Muscle layer of duodenum (tissue), 2 donors: ENCODE data around the gene PLGLB1.
"Not testable (repeated sequence)": the region's sequence is repeated elsewhere in the genome, so short reads cannot be mapped to it uniquely, and the experiment has no call there.

ENCODE experiments used
- H3K27ac ChIP-seq: one replicate; pipeline ENCODE4 v1.7.0; 2013; ENCODE audit warnings: mild to moderate bottlenecking, low read length
- H3K27me3 ChIP-seq: one replicate; pipeline ENCODE4 v1.7.0; 2013; ENCODE audit warnings: low read depth, mild to moderate bottlenecking, control low read depth, low read length
- H3K36me3 ChIP-seq, 2 donors: one replicate each; pipeline ENCODE4 v1.7.0; 2013; ENCODE audit warnings: low read length in 2 of 2, control low read depth in 1 of 2, mild to moderate bottlenecking in 1 of 2; ENCODE audit not compliant: insufficient read depth in 2 of 2, control insufficient read depth in 1 of 2
- H3K4me1 ChIP-seq, 2 donors: one replicate each; pipeline ENCODE4 v1.7.0; 2013; ENCODE audit warnings: low read length in 2 of 2, mild to moderate bottlenecking in 2 of 2, control low read depth in 1 of 2, moderate library complexity in 1 of 2; ENCODE audit not compliant: insufficient read depth in 2 of 2, control insufficient read depth in 1 of 2
- H3K4me3 ChIP-seq, 2 donors: one replicate each; pipeline ENCODE4 v1.7.0; 2013; ENCODE audit warnings: low read length in 2 of 2, low read depth in 1 of 2, mild to moderate bottlenecking in 1 of 2
- H3K9me3 ChIP-seq, 2 donors: one replicate each; pipeline ENCODE4 v1.7.0; 2013; ENCODE audit warnings: low read length in 2 of 2, control low read depth in 1 of 2, mild to moderate bottlenecking in 1 of 2; ENCODE audit not compliant: control insufficient read depth in 1 of 2
- donor health status: healthy.

Gene PLGLB1

DNA sequence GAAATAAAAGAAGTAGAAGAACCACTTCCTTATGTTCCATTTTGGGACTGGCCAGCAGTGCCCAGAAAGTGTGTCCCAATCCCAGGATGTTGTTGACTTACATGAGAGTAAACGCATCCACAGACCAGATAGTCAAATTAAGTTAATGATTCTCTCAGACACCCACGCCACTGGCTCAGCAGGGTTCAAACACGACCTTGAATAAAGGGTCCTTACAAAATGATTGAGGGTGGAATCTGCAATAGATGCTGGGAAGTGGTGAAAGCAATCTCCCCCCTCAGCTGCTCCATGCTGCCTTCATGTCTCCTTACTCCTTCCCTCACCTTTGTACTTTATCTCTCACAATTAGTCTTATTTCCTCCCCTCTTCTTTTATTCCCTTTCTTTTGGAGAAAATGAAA, at the start of gene PLGLB1:
TSS of gene PLGLB1 (minus strand) at position 101 of the 400 bp plus-strand sequence. CDS start at position 40, 61 bp downstream.
- not testable (repeated sequence) for H3K36me3 ChIP-seq, H3K4me3 ChIP-seq

GRCh38 chr2:87064305-87064704, 42.7 kb upstream of the PLGLB1 start:
- not testable (repeated sequence) for H3K4me1 ChIP-seq, H3K27ac ChIP-seq, H3K4me3 ChIP-seq, H3K36me3 ChIP-seq, H3K9me3 ChIP-seq, H3K27me3 ChIP-seq

More for the DNA sequence above, at the start of gene PLGLB1:
- H3K27me3 ChIP-seq, H3K4me1 ChIP-seq, H3K27ac ChIP-seq, H3K9me3 ChIP-seq: not testable (repeated sequence)

DNA sequence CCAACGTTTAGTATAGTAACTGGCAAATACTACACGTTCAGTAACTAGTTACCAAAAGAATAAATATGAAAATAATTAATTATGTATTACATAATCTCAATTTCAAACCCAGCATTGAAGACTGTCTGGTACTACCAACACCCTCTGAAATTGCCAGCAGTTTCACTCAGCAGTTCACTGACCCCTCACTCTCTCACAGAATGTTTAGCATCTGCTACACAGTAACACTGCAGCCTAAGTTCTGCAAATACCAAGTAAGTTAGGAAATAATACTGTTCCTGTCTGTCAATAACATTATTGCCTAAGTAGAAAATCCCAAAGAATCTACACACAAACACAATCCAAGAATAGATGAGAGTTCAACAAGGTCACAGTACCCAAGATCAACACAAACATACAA, 41.8 kb upstream of the PLGLB1 start:
- not testable (repeated sequence) for H3K4me3 ChIP-seq, H3K4me1 ChIP-seq, H3K36me3 ChIP-seq, H3K27me3 ChIP-seq, H3K9me3 ChIP-seq, H3K27ac ChIP-seq

- H3K4me3 ChIP-seq, H3K4me1 ChIP-seq, H3K36me3 ChIP-seq, H3K27ac ChIP-seq, H3K27me3 ChIP-seq, H3K9me3 ChIP-seq: not testable (repeated sequence)
These were observed 39.9 kb upstream of the PLGLB1 start for GRCh38 chr2:87061519-87061918.

DNA sequence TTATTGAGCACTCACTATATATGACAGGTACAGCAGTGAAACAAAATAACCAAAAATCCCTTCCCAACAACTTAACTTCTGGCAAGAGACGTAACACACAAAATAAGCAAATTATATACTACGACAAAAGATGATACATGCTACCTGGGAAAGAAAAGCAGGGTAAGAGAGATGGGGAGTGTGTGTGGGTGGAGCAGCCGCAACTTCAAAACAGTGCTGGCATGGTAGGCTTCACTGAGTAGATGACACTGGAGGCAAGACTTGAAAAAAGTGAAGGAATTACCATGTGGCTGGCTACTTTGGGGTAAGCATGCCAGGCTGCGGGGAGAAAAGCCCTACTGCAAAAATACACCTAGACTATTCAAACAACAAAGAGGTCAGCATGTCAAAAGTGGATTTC, 36.0 kb upstream of the PLGLB1 start:
- H3K27me3 ChIP-seq, H3K4me3 ChIP-seq, H3K9me3 ChIP-seq, H3K4me1 ChIP-seq, H3K27ac ChIP-seq, H3K36me3 ChIP-seq: not testable (repeated sequence)

DNA sequence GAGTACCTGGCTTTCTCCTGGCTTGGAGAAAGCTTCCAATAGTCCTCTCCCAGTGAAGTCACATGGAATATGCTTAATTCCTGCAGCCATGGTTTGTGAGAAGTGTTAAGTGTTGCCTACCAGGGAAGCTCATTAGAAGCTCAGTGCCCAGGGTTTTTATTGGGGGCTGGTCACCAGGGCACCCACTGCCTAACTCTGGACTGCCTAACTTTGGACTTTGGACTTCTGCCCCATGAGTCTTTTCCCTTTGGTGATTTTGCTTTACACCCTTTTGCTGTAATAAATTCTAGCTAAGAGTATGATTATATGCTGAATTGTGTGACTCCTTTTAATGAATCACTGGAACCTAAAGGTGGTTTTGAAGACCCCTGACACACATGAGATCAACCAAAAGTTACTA, 35.2 kb upstream of the PLGLB1 start:
- not testable (repeated sequence) for H3K27ac ChIP-seq, H3K27me3 ChIP-seq, H3K4me3 ChIP-seq, H3K9me3 ChIP-seq, H3K4me1 ChIP-seq, H3K36me3 ChIP-seq

GRCh38 chr2:87056435-87056834, 34.8 kb upstream of the PLGLB1 start:
- not testable (repeated sequence) for H3K36me3 ChIP-seq, H3K4me1 ChIP-seq, H3K27ac ChIP-seq, H3K9me3 ChIP-seq, H3K27me3 ChIP-seq, H3K4me3 ChIP-seq

- not testable (repeated sequence) for H3K9me3 ChIP-seq, H3K4me1 ChIP-seq, H3K27ac ChIP-seq, H3K27me3 ChIP-seq, H3K36me3 ChIP-seq, H3K4me3 ChIP-seq
These were observed 32.7 kb upstream of the PLGLB1 start for GRCh38 chr2:87054375-87054774.

DNA sequence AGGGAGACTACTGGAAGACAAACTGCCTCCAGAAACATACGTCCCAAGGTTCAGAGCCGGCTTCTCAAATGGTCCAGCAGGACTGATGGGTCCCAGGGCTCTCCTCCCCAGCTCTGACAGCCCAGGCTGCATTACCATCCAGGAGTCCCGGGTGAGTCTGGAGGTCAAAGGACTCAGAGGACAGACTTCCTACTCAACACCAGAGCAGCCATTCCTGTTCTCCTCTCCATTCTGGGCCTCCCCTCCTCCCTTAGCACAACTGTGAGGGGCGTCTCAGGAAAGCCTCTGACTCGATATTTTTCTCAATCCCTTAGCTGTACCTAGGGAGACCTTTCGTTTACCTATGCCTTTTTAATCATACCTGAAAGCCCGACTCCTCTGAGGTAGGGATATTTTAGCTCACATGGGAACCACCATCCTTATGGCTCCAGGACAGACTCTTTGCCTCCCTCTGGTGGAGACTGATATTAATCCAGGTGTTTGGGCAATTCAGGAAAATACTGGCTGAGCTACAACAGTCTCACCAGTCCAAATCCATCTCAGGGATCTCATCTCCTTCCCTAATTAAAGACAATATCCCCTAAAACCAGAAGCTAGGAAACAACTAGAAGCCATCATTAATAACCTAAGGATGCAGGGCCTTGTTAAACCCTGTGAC, 19.8 kb upstream of the PLGLB1 start:
- H3K27me3 ChIP-seq, H3K9me3 ChIP-seq, H3K4me3 ChIP-seq, H3K36me3 ChIP-seq, H3K4me1 ChIP-seq, H3K27ac ChIP-seq: not testable (repeated sequence)

DNA sequence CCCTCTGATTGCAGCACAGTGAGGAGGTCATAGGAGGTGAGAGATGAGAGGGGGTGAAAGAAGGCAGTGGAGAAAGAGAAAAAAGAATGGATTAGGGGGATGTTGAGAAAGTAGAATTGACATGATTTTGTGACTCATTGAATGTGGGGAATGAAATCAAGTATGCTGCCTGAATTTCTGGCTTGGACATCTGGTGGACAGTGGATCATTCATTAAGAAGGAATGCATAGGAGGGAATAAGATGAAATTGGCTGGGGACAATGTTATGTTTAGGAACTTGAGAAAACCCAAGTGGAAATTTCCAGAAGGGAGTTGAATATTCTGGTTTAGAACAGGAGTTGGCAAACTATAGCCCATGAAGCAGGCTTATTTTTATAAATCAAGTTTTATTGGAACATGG, 7.0 kb upstream of the PLGLB1 start:
- H3K9me3 ChIP-seq, H3K36me3 ChIP-seq, H3K4me1 ChIP-seq, H3K27ac ChIP-seq, H3K27me3 ChIP-seq, H3K4me3 ChIP-seq: not testable (repeated sequence)

GRCh38 chr2:87026816-87027215, 5.2 kb upstream of the PLGLB1 start:
- not testable (repeated sequence) for H3K4me3 ChIP-seq, H3K9me3 ChIP-seq, H3K36me3 ChIP-seq, H3K4me1 ChIP-seq, H3K27ac ChIP-seq, H3K27me3 ChIP-seq

- not testable (repeated sequence) for H3K36me3 ChIP-seq, H3K27me3 ChIP-seq, H3K9me3 ChIP-seq, H3K4me3 ChIP-seq, H3K4me1 ChIP-seq, H3K27ac ChIP-seq
These were observed 4.3 kb upstream of the PLGLB1 start for GRCh38 chr2:87025927-87026326.
